22Rv1 (cell line): ENCODE measurements around the gene TMEM17.

Source experiments
- CTCF ChIP-seq: fragments of 450-650 bp; IDR thresholded peaks from 2 replicates; pipeline ENCODE4 v1.5.1; 2017; ENCODE audit warnings: mild to moderate bottlenecking
- ZFX ChIP-seq: fragments of 450-650 bp; IDR thresholded peaks from 2 replicates; pipeline ENCODE4 v1.6.1; 2017; ENCODE audit warnings: antibody characterized with exemption, borderline replicate concordance

- TF ChIP-seq CTCF (no peak), ZFX (no peak)
Observed at GRCh38 chr2:62545261-62545660, 39.3 kb upstream of the TMEM17 start.
